Measurements from ENCODE around the gene C2orf42. TPM values are rescaled to one million over a fixed set of nuclear protein-coding genes. Genes with fewer than 3 reads are reported as not detected.
A peak's percentile ranks its signal among the peaks of the same experiment; 100 is the strongest.
"Not testable (repeated sequence)": the region's sequence is repeated elsewhere in the genome, so short reads cannot be mapped to it uniquely, and the experiment has no call there.

The C2orf42 gene
- total and polyA plus RNA-seq, 2 of the 4 experiments (the other 2 are of a cell fraction): 7.5 to 31.5 TPM

- dilution Hi-C loops (cut with HindIII; ENCODE audit: low sequenced_read_pairs, unreplicated experiment); H4K5ac ChIP-seq (ENCODE audit: low read depth, low read length); POLR2A ChIA-PET (ENCODE audit: unreplicated experiment); H4K20me1 ChIP-seq (ENCODE audit: insufficient read depth, low read length); H4K91ac ChIP-seq (ENCODE audit: insufficient read depth, low read depth, low read length); H3K9me3 ChIP-seq (ENCODE audit: control insufficient read depth, insufficient read depth, low read length); H3K9ac ChIP-seq (ENCODE audit: low read depth, low read length); H3K14ac ChIP-seq (replicated peaks; ENCODE audit: low read depth, low read length); DNase-seq; H4K8ac ChIP-seq (ENCODE audit: low read depth in 2 of 2, low read length in 2 of 2); H3K79me1 ChIP-seq (ENCODE audit: low read depth in 1 of 2, low read length in 2 of 2); H2AFZ ChIP-seq (replicated peaks; ENCODE audit: low read length, poor library complexity); H3K27me3 ChIP-seq (ENCODE audit: control insufficient read depth, insufficient read depth, low read length); H3K4me2 ChIP-seq (ENCODE audit: low read depth, low read length); H2BK5ac ChIP-seq (ENCODE audit: low read depth, low read length, poor library complexity, severe bottlenecking); H3K27ac ChIP-seq (ENCODE audit: insufficient read depth, low read length); H3K56ac ChIP-seq (ENCODE audit: extremely low read depth, insufficient read depth, low read length); H3K23ac ChIP-seq (ENCODE audit: low read depth, low read length); CTCF ChIA-PET; BruUV-seq (replicated peaks); H3K36me3 ChIP-seq (ENCODE audit: control insufficient read depth, insufficient read depth, low read length); H3K18ac ChIP-seq (ENCODE audit: low read depth, low read length); ATAC-seq (ENCODE audit: low read depth); H3K4me3 ChIP-seq (ENCODE audit: insufficient read depth, low read depth, low read length); intact Hi-C loops (cut with micrococcal nuclease): not testable (repeated sequence)
- H2BK15ac ChIP-seq (ENCODE audit: low read depth, low read length): 0 out of 3 replicates have a peak overlapping the region, but pooled peaks have one; percentile 71
- in situ Hi-C loops (cut with MboI; ENCODE audit: low sequenced_read_pairs): loop anchor here (5.0 kb wide), 1 partner anchor 42 kb away; no protein-coding TSS in a partner anchor
- H2BK120ac ChIP-seq (ENCODE audit: low read depth, low read length): peak overlapping the region; percentile 34; the same call in 1 of the 2 replicates
- H2AK5ac ChIP-seq (ENCODE audit: low read depth, low read length): peak overlapping the region; percentile 78
- peak overlapping the region; percentile 16; the same call in 1 of the 2 replicates for H2BK20ac ChIP-seq (ENCODE audit: low read depth, low read length)
- H2AK9ac ChIP-seq (replicated peaks; ENCODE audit: low read depth, low read length, poor library complexity): peak overlapping the region; percentile 18
- peak overlapping the region; percentile 28; the same call in 1 of the 2 replicates for H3K4ac ChIP-seq (ENCODE audit: low read depth, low read length)
- H3K9me1 ChIP-seq (ENCODE audit: insufficient read depth, low read length): peaks cover 11% of the 10 kb centered on the region
- WGBS, 2 experiments (ENCODE audit: extremely low coverage in 2 of 2, insufficient read length in 1 of 2): no CpG with 5 or more reads among the region's 10 CpGs
- peaks cover 10% of the 10 kb centered on the region for H3K4me1 ChIP-seq (ENCODE audit: control insufficient read depth, insufficient read depth, low read length)
These were observed 56.4 kb downstream of the C2orf42 start for GRCh38 chr2:70134323-70134983.
